Measurements from ENCODE around the gene STAT3. TPM values are rescaled to one million over a fixed set of nuclear protein-coding genes. Genes with fewer than 3 reads are reported as not detected.

STAT3 gene
- total and polyA plus RNA-seq, 2 of the 13 experiments (the other 11 are each of a cell fraction or from before 2014, with no cell fraction given) = 61.8 to 62.4 TPM

- TF ChIP-seq THAP7 (CRISPR knock-in tag; IDR thresholded peaks at IDR 0.05) (no peak), DR1 (CRISPR knock-in tag; IDR thresholded peaks at IDR 0.05) (no peak), AGO2 (optimal IDR thresholded peaks at IDR 0.05; ENCODE audit: low read depth, low read length) (peak; percentile 40), MNT (IDR thresholded peaks at IDR 0.05) (no peak), BORCS8-MEF2B (CRISPR knock-in tag; IDR thresholded peaks at IDR 0.05) (peak; percentile 7; the same call in 1 of the 2 replicates), UBTF (CRISPR knock-in tag; IDR thresholded peaks at IDR 0.05) (no peak), ZMYM3 (CRISPR knock-in tag; IDR thresholded peaks at IDR 0.05) (no peak), ZNF234 (CRISPR knock-in tag; conservative IDR thresholded peaks at IDR 0.05) (no peak), CC2D1A (CRISPR knock-in tag; IDR thresholded peaks at IDR 0.05) (no peak), ZBTB26 (CRISPR knock-in tag; IDR thresholded peaks at IDR 0.05; ENCODE audit: borderline replicate concordance) (no peak), HNRNPK (IDR thresholded peaks at IDR 0.05; ENCODE audit: low read depth, low read length, poor library complexity, severe bottlenecking) (peak; percentile 14), TAF15 (IDR thresholded peaks at IDR 0.05; ENCODE audit: low read depth, low read length, poor library complexity, severe bottlenecking) (peak; percentile 9), MED13 (CRISPR knock-in tag; IDR thresholded peaks at IDR 0.05) (no peak), LCORL (IDR thresholded peaks at IDR 0.05) (no peak), LCORL (CRISPR knock-in tag; IDR thresholded peaks at IDR 0.05) (no peak), HIVEP1 (CRISPR knock-in tag; IDR thresholded peaks at IDR 0.05) (no peak), MTA1 (CRISPR knock-in tag; IDR thresholded peaks at IDR 0.05; ENCODE audit: borderline replicate concordance) (no peak), KDM5A (IDR thresholded peaks at IDR 0.05; ENCODE audit: borderline replicate concordance, low read length) (no peak), ZNF564 (CRISPR knock-in tag; IDR thresholded peaks at IDR 0.05) (no peak), CCDC6 (CRISPR knock-in tag; IDR thresholded peaks at IDR 0.05) (no peak), ZFP41 (CRISPR knock-in tag; IDR thresholded peaks at IDR 0.05; ENCODE audit: borderline replicate concordance) (no peak), ZNF367 (CRISPR knock-in tag; IDR thresholded peaks at IDR 0.05; ENCODE audit: borderline replicate concordance) (no peak), ZBTB38 (CRISPR knock-in tag; IDR thresholded peaks at IDR 0.05) (peak; percentile 40; the same call in 1 of the 2 replicates)
Measured at GRCh38 chr17:42421507-42422338, 33.5 kb upstream of the STAT3 start (continued).
